Fibroblast of the aortic adventitia (primary cell): Measurements from ENCODE around the gene LONP2. TPM values are rescaled to one million over a fixed set of nuclear protein-coding genes. Genes with fewer than 3 reads are reported as not detected.

Experiments
- DNase-seq: peaks from one replicate; pipeline ENCODE4 v3.0.0-alpha.2; 2010; ENCODE audit warnings: low read depth
- H3K4me3 ChIP-seq: 2 replicates; pipeline ENCODE4 v1.5.1; 2011; ENCODE audit warnings: low read depth, mild to moderate bottlenecking, control low read depth, low read length, moderate library complexity
- CTCF ChIP-seq: IDR thresholded peaks from 2 replicates; pipeline ENCODE4 v1.5.1; 2011; ENCODE audit warnings: mild to moderate bottlenecking, low read length, control low read depth, inconsistent platforms; ENCODE audit not compliant: insufficient read depth
- total RNA-seq: library from RNA; depleted of rRNA; stranded (reverse); fragments of >200 nt; gene quantifications from 2 replicates; pipeline ENCODE4 v1.2.3, GENCODE V29; 2012; ENCODE audit warnings: low replicate concordance

LONP2 gene
- total RNA-seq, 1 donor: 49.3 TPM

- DNase-seq: no peak
- no peak for TF ChIP-seq CTCF
- H3K4me3 ChIP-seq: no peak overlapping the region
Observed at GRCh38 chr16:48356633-48357376, 112.7 kb downstream of the LONP2 start.

DNA sequence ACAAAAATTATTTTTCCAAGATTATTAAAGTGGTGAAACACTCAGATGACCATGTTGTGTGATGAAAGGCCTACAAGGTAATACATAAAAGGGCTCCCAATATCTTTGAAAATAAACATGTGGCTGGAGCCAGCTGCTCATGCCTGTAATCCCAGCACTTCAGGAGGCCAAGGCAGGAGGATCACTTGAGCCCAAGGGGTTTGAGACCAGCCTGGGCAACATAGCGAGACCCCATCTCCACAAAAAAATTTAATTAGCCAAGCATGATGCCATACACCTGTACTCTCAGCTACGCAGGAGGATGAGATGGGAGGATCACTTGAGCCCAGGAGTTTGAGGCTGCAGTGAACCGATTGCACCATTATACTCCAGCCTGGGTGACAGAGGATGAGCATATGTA, 114.3 kb downstream of the LONP2 start:
- no peak for DNase-seq
- H3K4me3 ChIP-seq: no peak overlapping the region
- TF ChIP-seq CTCF: no peak

DNA sequence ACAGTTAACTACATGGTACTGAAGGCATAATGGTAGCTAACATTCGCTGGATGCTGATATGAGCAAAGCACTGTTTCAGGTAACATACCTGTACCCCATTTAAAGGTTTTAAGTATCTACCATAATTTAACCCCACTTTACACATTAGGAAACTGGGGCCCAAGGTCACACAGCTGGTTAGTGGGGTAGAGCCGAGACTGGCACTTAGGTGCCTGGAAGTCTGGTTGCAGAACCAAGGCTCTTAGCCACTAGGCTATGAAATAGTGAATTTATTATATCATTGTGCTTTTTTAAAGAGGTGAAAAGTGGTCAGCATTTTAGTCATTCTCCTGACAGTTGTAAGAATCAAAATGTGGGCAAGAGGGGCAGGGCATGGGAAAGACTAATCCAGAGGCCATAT, 115.9 kb downstream of the LONP2 start:
- no peak for TF ChIP-seq CTCF
- DNase-seq: no peak
- no peak overlapping the region for H3K4me3 ChIP-seq

DNA sequence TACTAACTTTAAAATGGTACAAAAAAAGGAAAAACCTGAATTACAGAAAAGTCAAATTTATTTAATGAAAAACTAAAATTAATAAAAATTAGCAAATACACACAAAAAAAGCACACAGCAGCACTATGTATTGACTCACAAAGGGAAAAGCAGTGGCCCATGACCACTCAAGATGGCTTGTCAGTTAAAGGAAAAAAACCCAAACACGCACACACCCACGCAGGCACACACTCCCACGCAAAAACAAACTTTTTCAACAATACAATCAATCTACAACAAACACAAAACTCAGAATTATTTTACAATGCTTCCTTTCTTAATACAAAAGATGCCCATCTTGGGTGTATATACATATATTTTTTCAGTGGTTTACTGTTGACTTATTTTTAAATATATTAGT, 116.9 kb downstream of the LONP2 start:
- DNase-seq: no peak
- TF ChIP-seq CTCF: no peak
- no peak overlapping the region for H3K4me3 ChIP-seq

DNA sequence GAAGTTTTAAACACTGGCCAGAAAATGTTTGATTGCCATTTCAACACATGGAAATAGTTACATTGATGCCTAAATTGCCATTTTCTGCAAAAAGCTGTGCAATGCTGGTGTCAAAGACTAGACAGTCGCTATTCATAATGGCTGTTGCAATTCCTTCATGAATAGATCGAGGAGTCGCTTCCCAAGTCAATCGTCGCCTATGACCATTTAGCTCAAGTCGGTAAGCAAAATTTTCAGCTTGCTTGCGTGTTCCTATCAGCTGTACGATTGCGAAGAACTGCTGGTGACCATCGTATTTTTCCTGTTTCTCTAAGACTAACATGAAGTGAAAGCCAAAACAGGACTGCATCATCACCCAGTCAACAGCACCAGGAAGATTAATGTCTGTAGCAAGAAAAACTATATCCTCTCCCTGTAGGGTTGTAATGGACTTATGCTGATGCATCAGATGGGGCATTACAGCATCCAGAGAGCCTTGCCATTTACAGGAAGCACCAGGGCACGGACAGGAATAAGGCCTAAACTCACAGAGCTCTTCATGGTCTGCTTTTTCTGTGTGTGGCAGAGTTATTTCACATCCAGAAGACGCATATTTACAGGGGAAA, 117.5 kb downstream of the LONP2 start:
- DNase-seq: no peak
- H3K4me3 ChIP-seq: no peak overlapping the region
- no peak for TF ChIP-seq CTCF

DNA sequence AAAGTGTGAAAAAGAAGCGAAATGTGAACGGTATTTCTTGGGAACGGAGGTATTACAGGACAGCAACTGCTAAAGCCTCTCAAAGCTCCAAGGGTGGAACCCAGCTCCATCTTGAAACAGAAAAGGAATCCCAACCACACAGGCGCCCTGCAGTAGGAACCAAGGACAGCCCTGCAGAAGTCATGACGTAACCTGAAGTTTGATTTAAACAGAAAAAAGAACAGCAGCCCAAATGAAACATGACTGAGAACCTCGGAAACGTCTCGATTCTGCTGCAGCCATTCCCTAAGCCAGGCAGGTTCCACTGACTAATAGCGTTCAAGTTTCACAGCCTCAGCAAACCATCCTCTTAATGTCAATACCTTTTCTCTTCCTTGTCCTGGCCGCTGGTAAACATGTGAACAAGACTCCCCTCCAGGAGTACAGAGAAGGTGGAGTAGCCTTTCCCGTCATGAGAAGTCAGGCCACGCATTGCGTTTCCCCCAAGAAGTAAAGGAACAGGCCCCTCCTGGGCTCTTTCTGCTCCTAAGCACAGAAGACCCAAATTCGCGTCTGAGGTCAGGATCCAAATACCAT, 121.0 kb downstream of the LONP2 start:
- peak overlapping the region; percentile 72 for H3K4me3 ChIP-seq
- peak; percentile 54 for DNase-seq
- no peak for TF ChIP-seq CTCF
